Ovary (tissue), 9 donors: ENCODE data around the gene GALK1. TPM values are rescaled to one million over a fixed set of nuclear protein-coding genes. Genes with fewer than 3 reads are reported as not detected.

Source experiments
- DNase-seq, 5 donors: peaks; one replicate each; pipeline ENCODE4 v3.0.0-alpha.2; 2019 to 2020
- H3K27ac ChIP-seq, 2 donors: fragments of 200-600 bp; one replicate each; pipeline versions ENCODE4 v1.5.1 to v1.8.0; 2019 to 2022
- H3K27me3 ChIP-seq: fragments of 200-600 bp; one replicate; pipeline ENCODE4 v1.8.0; 2022
- H3K36me3 ChIP-seq: fragments of 200-600 bp; sonication (generic); one replicate; pipeline ENCODE4 v1.5.1; 2019
- H3K4me1 ChIP-seq: one replicate; pipeline ENCODE4 v1.8.1; 2013; ENCODE audit warnings: mild to moderate bottlenecking, moderate library complexity; ENCODE audit not compliant: insufficient read depth
- H3K4me3 ChIP-seq: fragments of 200-600 bp; sonication (generic); one replicate; pipeline ENCODE4 v1.5.1; 2017
- H3K9me3 ChIP-seq, 2 donors: fragments of 200-600 bp in 1 of 2; sonication (generic) in 1 of 2; one replicate each; pipeline versions ENCODE4 v1.5.1 to v1.8.1; 2013 to 2019; ENCODE audit warnings: mild to moderate bottlenecking in 1 of 2, moderate library complexity in 1 of 2
- EP300 ChIP-seq: sonication (generic); formaldehyde crosslinking; IDR thresholded peaks from one replicate; pipeline ENCODE4 v1.6.1; 2017; ENCODE audit warnings: antibody characterized with exemption
- POLR2A ChIP-seq: fragments of 450-650 bp; IDR thresholded peaks from one replicate; pipeline ENCODE4 v1.6.1; 2017; ENCODE audit warnings: antibody characterized with exemption, mild to moderate bottlenecking, moderate library complexity
- WGBS, 3 donors: extraction: QIAGEN DNeasy Blood & Tissue Kit in 1 of 3; methylation state at CpG; one replicate each; pipeline versions ENCODE4 v1.1.5 to v1.1.7; 2013 to 2017; 5-methylcytosine and 5-hydroxymethylcytosine counted together
- intact Hi-C, 4 donors: fragments of 100-400 bp; cut with DNase I; formaldehyde crosslinking; loops; one replicate each; pipeline versions ENCODE4 v1.11.0 to v1.15.1; 2022 to 2023
- polyA plus RNA-seq, 2 donors: library from polyadenylated mRNA; stranded (reverse); fragments of 200-250 nt in 1 of 2; fragments of 350-450 nt in 1 of 2; fragmentation: Illumina TruSeq in 1 of 2; extraction: RNeasy Lipid Tissue Mini Kit (QIAGEN cat#74804) in 1 of 2; gene quantifications; one replicate each; pipeline ENCODE4 v1.2.3, GENCODE V29; 2013 to 2014
- total RNA-seq, 7 donors: library from RNA; depleted of rRNA in 2 of 7; stranded (reverse); fragments of >200 nt in 2 of 7; fragmentation: NEBNext Ultra II Directional in 3 of 7; extraction: Animal tissue kit (Norgen Biotek cat#: 25700) in 3 of 7; gene quantifications; one replicate each; pipeline versions ENCODE4 v1.1.0 to v1.2.4, GENCODE V29; 2016 to 2023
- TF ChIP-seq, protein P1 (sequence below), 3 donors: fragments of 450-650 bp in 2 of 3; fragments of 200-600 bp in 1 of 3; IDR thresholded peaks; one replicate each; pipeline versions ENCODE4 v1.5.1 to v1.8.0; 2016 to 2022; ENCODE audit warnings: antibody characterized with exemption in 3 of 3, mild to moderate bottlenecking in 1 of 3
- donor health status: DM: no; HTN: no; CAD: no; lungs with moderate emphysema.
- donor health status: DM: no; HTN: no; CAD: no.
- donor health status: Bipolar disorder and iron deficiency.
- donor health status: DM: yes; HTN: yes; CAD: no.
- donor health status: DM: no; HTN: no; CAD: no.
- donor health status: DM: yes; HTN: yes; CAD: no.

GALK1 gene
- total and polyA plus RNA-seq, 9 donors, result 0.33 to 35.1 (median 27.5) TPM

- Histone ChIP-seq H3K27me3 (no peaks in the 10 kb centered on the region), H3K27ac (no peak overlapping the region), H3K9me3 (no peaks in the 10 kb centered on the region), H3K4me3 (no peak overlapping the region), H3K36me3 (no peaks in the 10 kb centered on the region), H3K4me1 (no peaks in the 10 kb centered on the region)
- DNase-seq, result no peak
- 66 to 70% (median 67%) methylated on average over 19 to 20 of the region's 20 CpGs for WGBS, 3 donors
- TF ChIP-seq, protein P1, sequence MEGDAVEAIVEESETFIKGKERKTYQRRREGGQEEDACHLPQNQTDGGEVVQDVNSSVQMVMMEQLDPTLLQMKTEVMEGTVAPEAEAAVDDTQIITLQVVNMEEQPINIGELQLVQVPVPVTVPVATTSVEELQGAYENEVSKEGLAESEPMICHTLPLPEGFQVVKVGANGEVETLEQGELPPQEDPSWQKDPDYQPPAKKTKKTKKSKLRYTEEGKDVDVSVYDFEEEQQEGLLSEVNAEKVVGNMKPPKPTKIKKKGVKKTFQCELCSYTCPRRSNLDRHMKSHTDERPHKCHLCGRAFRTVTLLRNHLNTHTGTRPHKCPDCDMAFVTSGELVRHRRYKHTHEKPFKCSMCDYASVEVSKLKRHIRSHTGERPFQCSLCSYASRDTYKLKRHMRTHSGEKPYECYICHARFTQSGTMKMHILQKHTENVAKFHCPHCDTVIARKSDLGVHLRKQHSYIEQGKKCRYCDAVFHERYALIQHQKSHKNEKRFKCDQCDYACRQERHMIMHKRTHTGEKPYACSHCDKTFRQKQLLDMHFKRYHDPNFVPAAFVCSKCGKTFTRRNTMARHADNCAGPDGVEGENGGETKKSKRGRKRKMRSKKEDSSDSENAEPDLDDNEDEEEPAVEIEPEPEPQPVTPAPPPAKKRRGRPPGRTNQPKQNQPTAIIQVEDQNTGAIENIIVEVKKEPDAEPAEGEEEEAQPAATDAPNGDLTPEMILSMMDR (IDR thresholded peaks at IDR 0.05), result no peak
- TF ChIP-seq EP300 (no peak), POLR2A (no peak)
- intact Hi-C loops, result loop anchor here in 1 of 4 donors (5.0 to 10.0 kb wide), 2 partner anchors 60 to 313 kb away; no protein-coding TSS in a partner anchor
These were observed 27.6 kb downstream of the GALK1 start for GRCh38 chr17:75737133-75737962.

DNA sequence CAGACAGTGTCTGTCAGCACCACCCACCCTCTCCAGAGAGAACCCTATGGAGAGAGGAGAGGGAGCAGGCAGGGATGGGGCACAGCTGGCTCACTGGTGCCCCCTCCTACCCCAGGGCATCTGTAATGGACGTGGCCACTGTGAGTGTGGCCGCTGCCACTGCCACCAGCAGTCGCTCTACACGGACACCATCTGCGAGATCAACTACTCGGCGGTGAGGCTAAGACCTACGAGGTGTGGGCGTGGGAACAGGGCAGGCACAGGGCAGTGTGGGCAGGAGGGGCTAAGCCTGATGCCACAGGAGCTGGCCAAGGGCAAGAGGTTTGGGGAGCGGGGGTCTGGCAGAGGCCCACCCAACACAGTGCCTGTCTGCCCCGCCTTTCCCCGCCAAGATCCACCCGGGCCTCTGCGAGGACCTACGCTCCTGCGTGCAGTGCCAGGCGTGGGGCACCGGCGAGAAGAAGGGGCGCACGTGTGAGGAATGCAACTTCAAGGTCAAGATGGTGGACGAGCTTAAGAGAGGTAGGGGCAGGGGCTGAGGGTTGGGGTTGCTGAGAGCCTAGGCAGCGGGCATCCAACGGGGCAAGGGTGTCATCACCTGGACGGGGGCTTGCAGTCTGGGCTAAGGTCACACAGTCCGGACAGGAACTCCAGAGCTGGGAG, 28.7 kb downstream of the GALK1 start:
- TF ChIP-seq EP300 (no peak), POLR2A (no peak)
- TF ChIP-seq, protein P1 (IDR thresholded peaks at IDR 0.05), result no peak
- Histone ChIP-seq H3K27ac (no peak overlapping the region), H3K36me3 (no peaks in the 10 kb centered on the region), H3K4me1 (no peaks in the 10 kb centered on the region), H3K27me3 (no peaks in the 10 kb centered on the region), H3K4me3 (no peak overlapping the region), H3K9me3 (no peaks in the 10 kb centered on the region)
- 78 to 82% (median 78%) methylated on average over 26 of the region's 26 CpGs for WGBS, 3 donors
- no peak for DNase-seq
- intact Hi-C loops, result loop anchor here in 1 of 4 donors (5.0 to 10.0 kb wide), 2 partner anchors 59 to 312 kb away; no protein-coding TSS in a partner anchor

GRCh38 chr17:75734674-75735294, 30.2 kb downstream of the GALK1 start:
- H3K36me3 ChIP-seq, result no peaks in the 10 kb centered on the region
- no peaks in the 10 kb centered on the region for H3K9me3 ChIP-seq
- no peak overlapping the region for H3K27ac ChIP-seq
- intact Hi-C loops, result loop anchor here in 1 of 4 donors (5.0 to 10.0 kb wide), 2 partner anchors 57 to 310 kb away; no protein-coding TSS in a partner anchor
- H3K27me3 ChIP-seq, result no peaks in the 10 kb centered on the region
- TF ChIP-seq POLR2A (no peak), EP300 (no peak)
- TF ChIP-seq, protein P1 (IDR thresholded peaks at IDR 0.05), result no peak
- 63 to 68% (median 67%) methylated on average over 4 of the region's 4 CpGs for WGBS, 3 donors
- no peak overlapping the region for H3K4me3 ChIP-seq
- H3K4me1 ChIP-seq, result no peaks in the 10 kb centered on the region
- no peak for DNase-seq

DNA sequence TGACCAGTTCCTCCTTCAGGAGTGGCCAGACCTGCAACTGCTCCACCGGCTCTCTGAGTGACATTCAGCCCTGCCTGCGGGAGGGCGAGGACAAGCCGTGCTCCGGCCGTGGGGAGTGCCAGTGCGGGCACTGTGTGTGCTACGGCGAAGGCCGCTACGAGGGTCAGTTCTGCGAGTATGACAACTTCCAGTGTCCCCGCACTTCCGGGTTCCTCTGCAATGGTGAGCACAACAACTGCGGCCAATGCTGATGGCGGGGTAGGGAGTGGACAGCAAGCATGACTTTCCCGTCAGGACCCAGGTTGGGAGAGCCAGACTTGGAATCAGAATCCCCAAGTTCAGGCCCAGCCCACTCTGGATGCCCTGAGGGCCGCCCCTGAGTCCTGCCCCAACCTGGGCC, 31.5 kb downstream of the GALK1 start:
- H3K36me3 ChIP-seq, result no peaks in the 10 kb centered on the region
- no peaks in the 10 kb centered on the region for H3K9me3 ChIP-seq
- DNase-seq, result no peak
- 90 to 93% (median 93%) methylated on average over 18 of the region's 18 CpGs for WGBS, 3 donors
- H3K4me1 ChIP-seq, result no peaks in the 10 kb centered on the region
- TF ChIP-seq EP300, result no peak
- TF ChIP-seq, protein P1 (IDR thresholded peaks at IDR 0.05), result no peak
- TF ChIP-seq POLR2A, result no peak
- H3K27ac ChIP-seq, result no peak overlapping the region
- H3K27me3 ChIP-seq, result no peaks in the 10 kb centered on the region
- intact Hi-C loops, result loop anchor here in 1 of 4 donors (10.0 kb wide), 1 partner anchor 309 kb away; no protein-coding TSS in a partner anchor
- H3K4me3 ChIP-seq, result no peak overlapping the region
